ENCODE measurements around the gene GPR25.

GPR25 gene

DNA sequence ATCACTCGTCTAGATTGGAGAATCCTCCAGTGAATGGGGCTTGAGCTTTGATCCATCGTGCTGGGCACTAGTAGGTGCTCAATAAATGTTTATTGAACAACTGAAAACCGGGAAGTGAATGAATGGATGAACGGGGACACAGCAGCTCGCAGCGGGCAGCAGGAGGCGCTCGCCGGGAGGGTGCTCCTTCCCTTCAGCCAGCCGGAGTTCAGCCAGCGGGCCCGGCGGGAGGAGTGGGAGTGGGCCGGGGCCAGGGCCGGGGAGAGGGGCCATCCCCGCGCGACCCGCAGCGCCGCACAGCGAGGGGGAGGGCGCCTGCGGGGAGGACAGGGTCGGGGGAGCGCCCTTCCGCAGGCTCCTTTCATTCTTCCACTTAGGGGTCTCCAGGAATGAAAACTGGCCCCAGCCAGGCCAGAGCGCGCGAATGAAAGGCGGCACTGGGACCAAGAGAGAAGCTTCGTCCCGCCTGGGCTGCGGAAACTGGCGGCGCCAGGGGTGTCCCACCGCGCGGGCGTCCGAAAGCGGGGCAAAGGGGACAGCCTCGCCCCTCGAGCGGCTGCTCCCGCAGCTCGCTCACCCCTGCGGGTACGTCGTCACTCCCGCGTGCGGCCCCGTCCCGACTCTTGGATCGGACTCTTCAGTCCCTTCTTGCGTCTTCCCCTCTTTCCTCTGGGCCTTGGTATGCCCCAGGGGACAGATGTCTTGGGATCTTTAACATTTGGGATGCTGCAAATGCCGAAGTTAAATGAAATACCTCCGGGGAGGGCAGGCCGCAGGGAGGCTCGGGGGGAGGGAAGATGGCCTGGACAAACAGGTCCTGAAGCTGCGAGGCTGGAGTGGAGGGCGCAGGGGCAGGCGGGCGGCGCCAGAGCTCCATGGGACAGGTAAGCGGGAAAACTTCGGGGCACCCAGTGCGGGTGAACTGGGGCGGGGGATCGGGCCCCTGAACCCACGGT is 18.3 kb downstream of the GPR25 start:
- Histone ChIP-seq H3K4me2 (ENCODE audit: low read length) (no peak overlapping the region), H3K4me1 (ENCODE audit: control insufficient read depth, low read length) (peaks cover 16% of the 10 kb centered on the region)

GRCh38 chr1:200891774-200892157 is 19.0 kb downstream of the GPR25 start:
- Histone ChIP-seq H4K20me1 (ENCODE audit: control insufficient read depth, insufficient read depth, low read depth, low read length) (no peaks in the 10 kb centered on the region), H3K9me3 (ENCODE audit: control insufficient read depth, insufficient read depth, low read length) (no peaks in the 10 kb centered on the region), H3K4me1 (ENCODE audit: control insufficient read depth, low read length) (peaks cover 16% of the 10 kb centered on the region), H3F3A (ENCODE audit: control insufficient read depth, insufficient read depth) (no peaks in the 10 kb centered on the region), H3K79me2 (ENCODE audit: control insufficient read depth, low read length) (no peaks in the 10 kb centered on the region), H3K4me2 (ENCODE audit: low read length) (no peak overlapping the region), H3K9me2 (replicated peaks; ENCODE audit: control insufficient read depth, low read length) (no peaks in the 10 kb centered on the region), H3K4me3 (ENCODE audit: low read length) (no peak overlapping the region), H3K36me3 (ENCODE audit: control insufficient read depth, low read length) (no peaks in the 10 kb centered on the region), H3K27me3 (ENCODE audit: control insufficient read depth, low read length) (peaks cover 71% of the 10 kb centered on the region), H3K27ac (ENCODE audit: low read depth, low read length) (no peak overlapping the region)
- no peak for TF ChIP-seq CTCF (IDR thresholded peaks at IDR 0.05; ENCODE audit: low read depth, low read length, poor library complexity, severe bottlenecking)
- no peak for TF ChIP-seq EZH2phosphoT487 (IDR thresholded peaks at IDR 0.05; ENCODE audit: borderline replicate concordance, low read length)

More for the DNA sequence above, 18.3 kb downstream of the GPR25 start:
- Histone ChIP-seq H3F3A (ENCODE audit: control insufficient read depth, insufficient read depth) (no peaks in the 10 kb centered on the region), H3K27me3 (ENCODE audit: control insufficient read depth, low read length) (peaks cover 73% of the 10 kb centered on the region), H3K27ac (ENCODE audit: low read depth, low read length) (no peak overlapping the region), H3K9me2 (replicated peaks; ENCODE audit: control insufficient read depth, low read length) (no peaks in the 10 kb centered on the region), H3K4me3 (ENCODE audit: low read length) (no peak overlapping the region), H3K9me3 (ENCODE audit: control insufficient read depth, insufficient read depth, low read length) (no peaks in the 10 kb centered on the region), H3K79me2 (ENCODE audit: control insufficient read depth, low read length) (no peaks in the 10 kb centered on the region), H3K36me3 (ENCODE audit: control insufficient read depth, low read length) (no peaks in the 10 kb centered on the region), H4K20me1 (ENCODE audit: control insufficient read depth, insufficient read depth, low read depth, low read length) (no peaks in the 10 kb centered on the region)
- TF ChIP-seq CTCF (IDR thresholded peaks at IDR 0.05; ENCODE audit: low read depth, low read length, poor library complexity, severe bottlenecking) = peak; percentile 43
- TF ChIP-seq EZH2phosphoT487 (IDR thresholded peaks at IDR 0.05; ENCODE audit: borderline replicate concordance, low read length) = 0 out of 2 replicates have a peak, but pooled peaks have one; percentile 35

DNA sequence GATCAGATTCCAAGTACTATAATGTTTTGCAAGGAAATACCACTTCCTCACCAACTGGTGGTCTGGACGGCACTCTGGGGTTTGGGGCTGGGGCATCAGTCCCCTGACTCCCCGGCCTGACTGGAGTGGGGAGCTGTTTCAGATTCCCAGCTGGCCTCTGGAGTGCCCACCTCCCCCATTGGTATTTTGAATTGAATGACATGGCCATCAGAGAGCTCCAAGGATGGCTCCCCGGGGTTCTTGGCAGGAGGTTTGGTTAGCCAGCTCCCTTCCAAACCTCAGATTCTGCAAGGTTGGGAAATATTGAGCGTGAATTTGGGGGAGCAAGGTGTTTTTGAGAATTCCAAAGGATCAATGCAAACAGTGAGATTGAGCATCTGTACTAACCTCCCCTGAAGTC is 19.8 kb downstream of the GPR25 start:
- Histone ChIP-seq H4K20me1 (ENCODE audit: control insufficient read depth, insufficient read depth, low read depth, low read length) (no peaks in the 10 kb centered on the region), H3K27ac (ENCODE audit: low read depth, low read length) (no peak overlapping the region), H3K4me1 (ENCODE audit: control insufficient read depth, low read length) (peaks cover 15% of the 10 kb centered on the region), H3F3A (ENCODE audit: control insufficient read depth, insufficient read depth) (no peaks in the 10 kb centered on the region), H3K36me3 (ENCODE audit: control insufficient read depth, low read length) (no peaks in the 10 kb centered on the region), H3K79me2 (ENCODE audit: control insufficient read depth, low read length) (no peaks in the 10 kb centered on the region), H3K9me2 (replicated peaks; ENCODE audit: control insufficient read depth, low read length) (no peaks in the 10 kb centered on the region), H3K4me2 (ENCODE audit: low read length) (no peak overlapping the region), H3K9me3 (ENCODE audit: control insufficient read depth, insufficient read depth, low read length) (no peaks in the 10 kb centered on the region), H3K4me3 (ENCODE audit: low read length) (no peak overlapping the region), H3K27me3 (ENCODE audit: control insufficient read depth, low read length) (peaks cover 68% of the 10 kb centered on the region)
- no peak for TF ChIP-seq CTCF (IDR thresholded peaks at IDR 0.05; ENCODE audit: low read depth, low read length, poor library complexity, severe bottlenecking)
- no peak for TF ChIP-seq EZH2phosphoT487 (IDR thresholded peaks at IDR 0.05; ENCODE audit: borderline replicate concordance, low read length)

Data from DOHH2 (cell line).